ENCODE data around the gene UGP2.

DNA sequence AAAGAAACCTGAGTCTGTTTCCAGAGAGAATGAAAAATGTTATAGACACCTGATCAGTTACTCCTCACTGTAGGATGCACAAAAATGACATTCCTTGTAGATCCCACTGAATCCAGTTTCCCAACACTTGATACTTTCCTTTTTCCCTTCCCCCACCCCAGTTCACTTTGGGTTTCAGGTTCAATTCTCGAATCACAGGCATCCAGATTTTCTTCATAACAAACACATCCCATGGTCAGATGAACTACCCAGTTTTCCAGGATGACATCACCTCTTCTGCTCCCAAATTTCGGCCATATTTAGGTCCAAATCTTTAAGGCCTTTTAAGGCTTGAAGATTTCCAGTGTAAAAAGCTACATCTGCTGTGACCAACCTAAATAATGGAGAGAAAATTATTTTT lies 51.5 kb downstream of the UGP2 start:
- TF ChIP-seq YY1 (IDR thresholded peaks at IDR 0.05; ENCODE audit: insufficient read depth, insufficient read length), result no peak
- no peak for TF ChIP-seq ZNF274 (IDR thresholded peaks at IDR 0.05; ENCODE audit: low read depth, low read length)

All from NT2/D1 (cell line).